HL-60 (cell line): ENCODE measurements around the gene DUSP1.

ENCODE experiments used
- DNase-seq, 2 experiments: peaks; one replicate each; pipeline ENCODE4 v3.0.0-alpha.2; 2010 to 2020; ENCODE audit warnings: low read depth in 1 of 2, low spot score in 1 of 2
- H3K27ac ChIP-seq: fragments of 250-450 bp; sonication (Bioruptor Pico); replicated peaks from 2 replicates; pipeline ENCODE4 v1.5.1; 2020; ENCODE audit warnings: mild to moderate bottlenecking, moderate library complexity
- H3K27me3 ChIP-seq: fragments of 250-450 bp; sonication (Bioruptor Pico); 2 replicates; pipeline ENCODE4 v1.5.1; 2021; ENCODE audit warnings: mild to moderate bottlenecking, moderate library complexity; ENCODE audit not compliant: insufficient read depth, poor library complexity, severe bottlenecking
- H3K4me3 ChIP-seq: replicated peaks from 2 replicates; pipeline ENCODE4 v1.5.1; 2011; ENCODE audit warnings: mild to moderate bottlenecking, control low read depth, low read length; ENCODE audit not compliant: insufficient read depth
- CTCF ChIP-seq: IDR thresholded peaks from one replicate; pipeline ENCODE4 v1.5.1; 2011; ENCODE audit warnings: low read length, control low read depth, inconsistent platforms; ENCODE audit not compliant: insufficient read depth
- GABPA ChIP-seq: IDR thresholded peaks from 2 replicates; pipeline ENCODE4 v1.6.1; 2012; ENCODE audit warnings: low read depth
- POLR2AphosphoS5 ChIP-seq: IDR thresholded peaks from 2 replicates; pipeline ENCODE4 v1.6.1; 2012; ENCODE audit warnings: low read depth
- SPI1 ChIP-seq: IDR thresholded peaks from 2 replicates; pipeline ENCODE4 v1.6.1; 2012; ENCODE audit warnings: low read depth, mild to moderate bottlenecking, borderline replicate concordance
- TF ChIP-seq, protein P1 (sequence below): IDR thresholded peaks from 2 replicates; pipeline ENCODE4 v1.6.1; 2012; ENCODE audit warnings: low read depth; ENCODE audit not compliant: insufficient replicate concordance

Gene DUSP1

DNA sequence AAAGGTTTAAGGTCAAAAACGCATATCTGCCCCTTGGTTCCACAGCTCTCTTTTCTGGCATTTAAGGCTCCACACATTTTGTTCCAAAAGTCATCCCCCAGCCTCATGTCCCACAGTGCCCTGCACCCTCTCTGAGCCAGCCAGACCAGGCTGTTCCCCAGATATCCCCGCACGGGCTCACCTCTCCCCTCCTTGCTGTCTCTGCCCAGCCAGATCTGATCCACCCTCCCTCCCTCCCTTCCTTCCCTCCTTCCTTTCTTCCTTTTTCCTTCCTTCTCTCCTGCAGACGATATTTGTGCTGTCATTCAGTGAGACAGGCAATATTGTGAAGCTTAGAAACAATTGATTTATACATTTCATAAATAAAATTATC is 37.0 kb downstream of the DUSP1 start:
- H3K27me3 ChIP-seq, result no peaks in the 10 kb centered on the region
- H3K4me3 ChIP-seq, result no peak overlapping the region
- no peak for TF ChIP-seq SPI1
- TF ChIP-seq CTCF, result no peak
- TF ChIP-seq, protein P1, sequence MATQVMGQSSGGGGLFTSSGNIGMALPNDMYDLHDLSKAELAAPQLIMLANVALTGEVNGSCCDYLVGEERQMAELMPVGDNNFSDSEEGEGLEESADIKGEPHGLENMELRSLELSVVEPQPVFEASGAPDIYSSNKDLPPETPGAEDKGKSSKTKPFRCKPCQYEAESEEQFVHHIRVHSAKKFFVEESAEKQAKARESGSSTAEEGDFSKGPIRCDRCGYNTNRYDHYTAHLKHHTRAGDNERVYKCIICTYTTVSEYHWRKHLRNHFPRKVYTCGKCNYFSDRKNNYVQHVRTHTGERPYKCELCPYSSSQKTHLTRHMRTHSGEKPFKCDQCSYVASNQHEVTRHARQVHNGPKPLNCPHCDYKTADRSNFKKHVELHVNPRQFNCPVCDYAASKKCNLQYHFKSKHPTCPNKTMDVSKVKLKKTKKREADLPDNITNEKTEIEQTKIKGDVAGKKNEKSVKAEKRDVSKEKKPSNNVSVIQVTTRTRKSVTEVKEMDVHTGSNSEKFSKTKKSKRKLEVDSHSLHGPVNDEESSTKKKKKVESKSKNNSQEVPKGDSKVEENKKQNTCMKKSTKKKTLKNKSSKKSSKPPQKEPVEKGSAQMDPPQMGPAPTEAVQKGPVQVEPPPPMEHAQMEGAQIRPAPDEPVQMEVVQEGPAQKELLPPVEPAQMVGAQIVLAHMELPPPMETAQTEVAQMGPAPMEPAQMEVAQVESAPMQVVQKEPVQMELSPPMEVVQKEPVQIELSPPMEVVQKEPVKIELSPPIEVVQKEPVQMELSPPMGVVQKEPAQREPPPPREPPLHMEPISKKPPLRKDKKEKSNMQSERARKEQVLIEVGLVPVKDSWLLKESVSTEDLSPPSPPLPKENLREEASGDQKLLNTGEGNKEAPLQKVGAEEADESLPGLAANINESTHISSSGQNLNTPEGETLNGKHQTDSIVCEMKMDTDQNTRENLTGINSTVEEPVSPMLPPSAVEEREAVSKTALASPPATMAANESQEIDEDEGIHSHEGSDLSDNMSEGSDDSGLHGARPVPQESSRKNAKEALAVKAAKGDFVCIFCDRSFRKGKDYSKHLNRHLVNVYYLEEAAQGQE, result no peak
- no peak for TF ChIP-seq POLR2AphosphoS5
- H3K27ac ChIP-seq, result no peak overlapping the region
- DNase-seq, result no peak

GRCh38 chr5:172733131-172733973 is 37.6 kb downstream of the DUSP1 start:
- Histone ChIP-seq H3K27me3 (no peaks in the 10 kb centered on the region), H3K27ac (no peak overlapping the region), H3K4me3 (no peak overlapping the region)
- no peak for TF ChIP-seq GABPA
- TF ChIP-seq, protein P1, result no peak
- TF ChIP-seq POLR2AphosphoS5, result no peak
- TF ChIP-seq SPI1, result peak; percentile 21; the same call in 1 of the 2 replicates
- no peak for DNase-seq

DNA sequence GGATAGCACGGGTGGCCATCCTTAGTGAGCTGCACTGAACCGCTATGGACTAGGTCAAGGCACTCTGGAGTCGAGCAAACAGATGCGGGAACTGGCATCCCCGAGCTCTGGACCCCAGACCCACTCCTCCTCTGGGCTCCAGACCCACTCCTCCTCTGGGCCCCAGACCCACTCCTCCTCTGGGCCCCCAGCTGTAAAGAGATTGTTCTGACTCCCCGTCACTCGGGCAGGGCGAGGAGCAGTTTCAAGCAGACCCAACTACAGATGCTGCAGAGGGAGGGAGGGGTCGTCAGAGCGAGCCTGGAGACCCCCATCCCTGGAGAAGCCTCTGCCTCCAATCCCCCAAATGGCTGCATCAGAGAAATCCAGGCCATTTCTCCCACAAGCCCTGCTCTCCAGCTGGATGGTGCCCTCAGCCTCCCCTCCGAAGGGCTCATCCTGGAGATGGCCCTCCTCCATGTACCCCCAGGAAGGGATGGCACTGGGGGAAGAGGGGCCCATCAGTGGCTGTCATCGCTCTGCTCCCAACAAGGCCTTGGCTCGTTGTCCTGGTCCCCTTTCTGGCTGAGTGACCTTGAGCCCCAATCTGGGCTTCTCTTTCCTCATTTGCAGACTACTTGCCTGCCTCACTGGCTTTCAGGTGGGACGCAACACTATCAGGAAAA is 38.7 kb downstream of the DUSP1 start:
- Histone ChIP-seq H3K4me3 (no peak overlapping the region), H3K27me3 (no peaks in the 10 kb centered on the region), H3K27ac (no peak overlapping the region)
- TF ChIP-seq SPI1 (no peak), GABPA (no peak), CTCF (no peak), POLR2AphosphoS5 (no peak)
- TF ChIP-seq, protein P1, result no peak
- DNase-seq, result no peak
